ENCODE measurements around the gene CATSPERB. TPM values are rescaled to one million over a fixed set of nuclear protein-coding genes. Genes with fewer than 3 reads are reported as not detected.

CATSPERB gene
- not detected in 2 replicates for total RNA-seq (2014; rRNA removed; shearing (Covaris generic); ENCODE audit: low replicate concordance)

DNA sequence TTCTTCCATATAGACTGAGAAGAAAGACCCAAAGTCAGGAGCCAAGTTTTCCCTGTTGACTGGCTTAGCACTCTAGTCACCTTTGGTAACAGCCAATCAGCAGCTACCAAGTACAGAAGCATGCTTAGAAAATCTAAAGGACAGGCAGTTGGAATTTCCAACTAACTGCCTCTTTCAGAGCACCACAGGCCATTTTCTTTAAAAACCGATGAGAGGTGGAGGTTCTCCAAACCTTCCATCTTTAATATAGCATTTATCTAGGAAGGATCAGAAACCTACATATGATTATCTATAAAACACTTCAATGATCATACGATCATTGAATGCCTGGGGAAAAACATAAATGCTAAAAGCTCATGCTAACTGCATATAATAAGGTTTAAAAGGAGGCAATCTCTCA lies at the start of gene CATSPERB:
CATSPERB (minus strand) TSS at position 101 of the 400 bp plus-strand sequence. CDS start 2,607 bp downstream, outside the sequence.
- in situ Hi-C loops (cut with HindIII; ENCODE audit: low pct_unique_long_range_greater_than_20kb, low sequenced_read_pairs) = no loop called here

DNA sequence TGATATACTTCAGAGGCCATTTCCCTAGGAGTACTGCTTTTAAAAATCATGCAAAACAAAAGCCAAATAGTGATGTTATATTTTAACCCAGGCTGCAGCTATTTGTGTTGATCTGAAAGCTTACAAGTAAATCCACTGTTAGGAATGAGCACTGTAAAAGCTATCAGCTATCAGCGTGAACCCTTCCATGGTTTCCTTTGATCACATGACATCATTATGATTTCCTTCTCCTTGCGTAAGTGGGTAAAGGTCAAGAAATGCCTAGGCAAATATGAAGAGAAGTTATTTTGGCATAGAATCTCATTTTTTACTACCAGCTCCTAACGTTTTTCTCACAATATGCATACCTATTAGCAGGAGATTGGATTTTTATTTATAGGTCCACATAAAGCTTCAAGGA lies 48.6 kb upstream of the CATSPERB start:
- DNase-seq (ENCODE audit: low read depth) = no peak
- in situ Hi-C loops (cut with HindIII; ENCODE audit: low pct_unique_long_range_greater_than_20kb, low sequenced_read_pairs) = no loop called here

More for the DNA sequence above, at the start of gene CATSPERB:
- DNase-seq (ENCODE audit: low read depth) = no peak

DNA sequence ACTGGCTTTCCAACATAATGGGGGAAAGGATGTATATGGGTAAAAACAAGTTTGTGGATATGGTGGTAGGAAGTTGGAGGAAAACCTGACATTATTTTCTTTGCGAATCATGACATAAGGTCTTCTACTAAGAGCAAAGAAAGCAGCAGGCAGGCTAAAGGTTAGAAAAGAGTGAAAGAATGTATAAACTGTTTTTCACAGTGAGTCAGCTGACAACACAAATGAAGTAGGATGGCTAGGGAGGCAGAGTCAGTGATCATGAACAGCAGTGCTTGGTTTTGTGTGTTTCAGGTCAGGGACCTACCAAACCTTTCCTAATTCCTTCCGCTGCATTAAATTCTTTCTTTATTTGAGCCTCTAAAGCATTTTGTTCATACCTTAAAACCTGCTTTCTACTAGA lies 46.3 kb upstream of the CATSPERB start:
- no peak for DNase-seq (ENCODE audit: low read depth)
- in situ Hi-C loops (cut with HindIII; ENCODE audit: low pct_unique_long_range_greater_than_20kb, low sequenced_read_pairs) = no loop called here

DNA sequence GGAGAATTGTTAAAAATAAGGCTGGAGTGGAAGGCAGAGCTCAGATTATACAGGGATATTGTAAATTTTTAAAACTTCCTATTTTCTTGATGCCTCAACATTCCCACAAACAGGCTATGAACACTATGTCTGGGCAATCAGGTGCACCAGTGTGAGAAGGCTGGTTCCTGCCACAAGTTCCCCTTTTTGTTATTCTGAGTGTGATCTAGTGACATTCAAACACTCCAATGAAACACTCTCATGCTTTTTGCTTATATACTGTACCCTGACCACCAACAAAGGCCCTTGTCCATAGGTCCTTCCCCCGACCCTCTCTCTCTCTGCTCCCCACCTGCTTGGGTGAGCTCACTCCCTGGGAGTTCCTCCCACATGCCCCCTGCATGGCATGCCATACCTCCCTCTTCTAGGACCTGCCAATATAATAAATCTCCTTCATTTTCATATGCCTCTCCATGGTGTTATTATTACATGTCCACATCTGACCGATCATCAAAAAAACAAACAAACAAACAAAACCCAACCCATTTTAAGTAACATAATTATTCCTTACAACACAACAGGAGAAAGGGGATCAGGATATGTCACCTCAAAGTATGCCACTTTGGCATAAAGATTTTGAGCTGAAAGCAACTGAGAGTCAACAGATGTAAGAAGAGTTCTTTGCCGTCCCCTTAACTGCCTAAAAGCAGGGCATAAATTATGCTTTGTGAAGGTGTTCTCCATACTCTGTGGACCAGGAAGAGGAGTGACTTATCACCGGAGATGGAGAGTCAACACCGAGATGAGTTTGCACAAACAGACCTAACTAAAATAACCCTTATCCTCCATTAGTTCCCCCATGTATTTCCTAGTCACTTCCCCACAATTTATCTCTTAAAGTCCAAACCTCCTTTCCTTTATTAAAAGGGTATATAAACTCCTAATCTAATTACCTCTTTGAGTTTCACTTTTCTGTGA lies 42.5 kb upstream of the CATSPERB start:
- in situ Hi-C loops (cut with HindIII; ENCODE audit: low pct_unique_long_range_greater_than_20kb, low sequenced_read_pairs) = no loop called here
- no peak for DNase-seq (ENCODE audit: low read depth)

DNA sequence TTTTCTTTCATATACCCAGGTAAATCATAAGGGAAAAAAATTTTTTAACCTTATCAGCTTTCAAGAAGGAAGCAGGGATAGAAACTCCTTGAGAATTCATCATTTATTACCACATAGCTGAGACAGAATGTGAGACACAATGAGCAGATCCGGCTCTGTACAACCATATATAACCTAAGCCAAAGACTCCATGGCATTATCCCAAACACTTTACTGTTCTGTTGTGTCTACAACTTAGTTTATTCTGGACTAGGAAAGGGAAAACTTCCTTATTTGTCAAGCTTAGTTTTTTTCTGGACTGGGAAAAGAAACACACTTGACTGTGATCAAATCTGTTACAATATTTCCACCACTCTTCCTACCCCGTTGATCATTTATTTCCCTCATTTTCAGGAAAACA lies 38.3 kb upstream of the CATSPERB start:
- no peak for DNase-seq (ENCODE audit: low read depth)
- in situ Hi-C loops (cut with HindIII; ENCODE audit: low pct_unique_long_range_greater_than_20kb, low sequenced_read_pairs) = no loop called here

DNA sequence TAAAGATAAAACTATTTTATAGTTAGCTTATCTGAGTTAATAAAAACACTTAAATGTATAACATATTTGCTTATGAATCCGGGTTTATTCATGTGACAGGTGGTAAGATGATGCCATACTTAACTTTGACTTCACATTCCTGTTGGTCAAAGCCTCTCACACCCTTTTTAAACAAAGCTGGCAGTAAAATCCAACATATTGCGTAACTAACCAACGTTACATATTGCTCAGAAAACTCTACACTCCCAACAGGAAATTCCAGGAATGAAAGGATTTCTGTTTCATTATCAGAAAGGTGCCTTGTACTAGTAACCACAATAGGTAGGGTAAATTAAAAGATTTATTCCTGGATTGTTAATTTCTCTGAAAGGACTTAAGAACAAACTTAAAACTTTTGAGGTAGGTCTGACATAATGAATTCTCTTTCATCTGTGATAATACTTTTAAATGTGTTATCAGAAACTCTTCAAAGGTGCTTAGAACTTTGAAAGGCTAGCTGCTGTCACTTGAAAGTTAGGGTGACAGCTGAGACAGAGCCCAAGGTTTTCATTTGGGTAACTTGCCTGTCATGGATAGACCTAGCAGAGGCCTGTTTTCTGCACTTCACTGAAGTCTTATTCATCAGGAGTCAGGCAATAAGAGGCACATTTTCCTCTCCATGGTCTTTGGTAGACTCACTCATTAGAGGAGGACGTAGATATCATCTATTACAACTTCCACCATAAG lies 23.8 kb upstream of the CATSPERB start:
- in situ Hi-C loops (cut with HindIII; ENCODE audit: low pct_unique_long_range_greater_than_20kb, low sequenced_read_pairs) = no loop called here

DNA sequence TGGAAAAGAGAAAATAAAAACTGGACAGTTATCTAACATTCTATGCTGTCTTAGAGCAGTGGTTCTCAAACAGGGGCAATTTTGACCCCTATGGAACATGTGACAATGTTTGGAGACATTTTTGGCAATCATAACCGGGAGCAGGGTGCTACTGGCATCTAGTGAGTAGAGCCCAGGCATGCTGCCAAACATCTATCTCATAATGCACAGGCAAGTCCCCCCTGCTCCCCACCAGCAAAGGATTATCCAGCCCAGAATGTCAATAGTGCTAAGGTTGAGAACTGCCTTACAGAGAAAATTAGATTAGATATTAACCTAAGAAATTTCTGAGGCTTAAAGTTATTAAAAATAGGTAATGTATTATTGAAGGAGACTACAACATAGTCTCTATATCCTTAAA lies 22.9 kb upstream of the CATSPERB start:
- in situ Hi-C loops (cut with HindIII; ENCODE audit: low pct_unique_long_range_greater_than_20kb, low sequenced_read_pairs) = no loop called here
- DNase-seq (ENCODE audit: low read depth) = peak; percentile 7

More for the DNA sequence above, 23.8 kb upstream of the CATSPERB start:
- DNase-seq (ENCODE audit: low read depth) = no peak

- DNase-seq (ENCODE audit: low read depth) = no peak
- in situ Hi-C loops (cut with HindIII; ENCODE audit: low pct_unique_long_range_greater_than_20kb, low sequenced_read_pairs) = no loop called here
Measured at GRCh38 chr14:91754185-91754584, 22.3 kb upstream of the CATSPERB start.

DNA sequence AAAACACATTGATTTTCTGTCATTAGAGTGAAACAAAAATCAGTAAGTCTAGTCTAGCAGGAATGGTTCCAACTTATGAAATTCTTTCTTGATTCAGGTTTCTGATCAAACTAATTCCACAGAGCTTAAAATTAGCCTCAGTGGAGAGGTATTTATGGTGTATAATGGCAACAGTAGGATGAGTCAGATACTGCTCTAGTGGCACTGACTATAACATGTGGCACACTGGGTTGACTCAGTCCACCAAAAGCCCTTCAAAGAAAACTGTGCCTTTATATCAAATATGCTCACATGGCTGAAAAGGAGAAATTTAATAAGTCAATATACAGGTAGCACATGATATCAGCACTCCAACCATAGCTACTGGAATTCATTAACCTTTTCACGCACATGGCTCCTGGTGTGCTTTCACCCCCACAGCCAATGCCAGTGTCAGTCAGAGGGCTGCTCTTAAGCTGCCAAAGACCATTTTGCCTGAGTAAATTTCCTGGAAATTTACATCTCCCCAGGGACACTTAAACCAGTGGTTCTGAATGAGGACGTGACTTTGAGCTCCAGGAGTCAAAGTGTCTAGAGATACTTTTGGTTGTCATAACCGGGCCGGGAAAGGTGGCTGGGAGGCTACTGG lies 21.7 kb upstream of the CATSPERB start:
- in situ Hi-C loops (cut with HindIII; ENCODE audit: low pct_unique_long_range_greater_than_20kb, low sequenced_read_pairs) = no loop called here
- DNase-seq (ENCODE audit: low read depth) = no peak

- no peak for DNase-seq (ENCODE audit: low read depth)
- in situ Hi-C loops (cut with HindIII; ENCODE audit: low pct_unique_long_range_greater_than_20kb, low sequenced_read_pairs) = no loop called here
Measured at GRCh38 chr14:91752961-91753360, 21.1 kb upstream of the CATSPERB start.

DNA sequence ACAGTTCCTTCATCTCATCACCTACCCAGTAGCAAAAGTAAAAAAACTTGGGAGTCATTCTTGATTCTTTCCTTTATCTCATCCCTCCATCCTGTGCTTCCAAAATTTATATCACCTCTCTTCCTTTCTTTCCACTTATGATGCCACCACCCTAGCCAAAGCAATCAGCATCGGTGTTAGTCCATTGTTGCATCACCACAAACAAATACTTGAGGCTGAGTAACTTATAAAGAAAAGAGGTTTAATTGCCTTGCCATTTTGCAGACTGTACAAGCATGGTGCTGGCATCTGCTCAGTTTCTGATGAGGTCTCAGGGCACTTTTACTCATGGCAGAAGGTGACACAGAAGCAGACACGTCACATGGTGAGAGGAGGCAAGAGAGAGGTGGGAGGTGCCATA lies 19.8 kb upstream of the CATSPERB start:
- in situ Hi-C loops (cut with HindIII; ENCODE audit: low pct_unique_long_range_greater_than_20kb, low sequenced_read_pairs) = no loop called here
- no peak for DNase-seq (ENCODE audit: low read depth)

DNA sequence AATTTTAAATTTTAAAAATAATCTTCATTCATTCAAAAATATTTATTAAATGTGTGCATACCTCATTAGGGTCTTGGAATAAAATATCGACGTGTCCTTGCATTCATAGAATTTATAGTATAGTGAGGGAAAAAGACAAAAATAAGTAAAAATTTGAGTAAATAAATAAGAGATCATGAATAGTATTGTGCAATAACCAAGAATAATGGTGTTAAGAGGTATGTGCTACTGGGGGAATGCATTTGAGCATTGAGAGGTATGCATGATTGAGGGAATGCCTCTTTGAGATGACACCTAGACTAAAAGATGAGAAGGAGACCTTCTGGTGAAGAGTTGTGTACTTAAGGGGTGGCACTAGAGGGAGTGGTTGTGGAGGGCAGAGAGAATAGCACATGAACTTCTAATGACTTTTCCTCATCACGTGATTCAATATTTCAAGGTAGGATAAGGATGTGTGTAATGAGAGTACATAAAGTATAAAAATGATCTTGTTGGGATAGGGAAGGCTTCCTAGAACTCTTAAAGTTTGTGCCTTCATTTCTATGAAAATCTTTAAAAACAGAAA lies 18.8 kb upstream of the CATSPERB start:
- in situ Hi-C loops (cut with HindIII; ENCODE audit: low pct_unique_long_range_greater_than_20kb, low sequenced_read_pairs) = no loop called here
- no peak for DNase-seq (ENCODE audit: low read depth)

GRCh38 chr14:91749868-91750267 lies 18.0 kb upstream of the CATSPERB start:
- in situ Hi-C loops (cut with HindIII; ENCODE audit: low pct_unique_long_range_greater_than_20kb, low sequenced_read_pairs) = no loop called here
- DNase-seq (ENCODE audit: low read depth) = no peak

- DNase-seq (ENCODE audit: low read depth) = no peak
- in situ Hi-C loops (cut with HindIII; ENCODE audit: low pct_unique_long_range_greater_than_20kb, low sequenced_read_pairs) = no loop called here
Measured at GRCh38 chr14:91748049-91748448, 16.2 kb upstream of the CATSPERB start.

- in situ Hi-C loops (cut with HindIII; ENCODE audit: low pct_unique_long_range_greater_than_20kb, low sequenced_read_pairs) = no loop called here
- no peak for DNase-seq (ENCODE audit: low read depth)
Measured at GRCh38 chr14:91745344-91745743, 13.5 kb upstream of the CATSPERB start.

DNA sequence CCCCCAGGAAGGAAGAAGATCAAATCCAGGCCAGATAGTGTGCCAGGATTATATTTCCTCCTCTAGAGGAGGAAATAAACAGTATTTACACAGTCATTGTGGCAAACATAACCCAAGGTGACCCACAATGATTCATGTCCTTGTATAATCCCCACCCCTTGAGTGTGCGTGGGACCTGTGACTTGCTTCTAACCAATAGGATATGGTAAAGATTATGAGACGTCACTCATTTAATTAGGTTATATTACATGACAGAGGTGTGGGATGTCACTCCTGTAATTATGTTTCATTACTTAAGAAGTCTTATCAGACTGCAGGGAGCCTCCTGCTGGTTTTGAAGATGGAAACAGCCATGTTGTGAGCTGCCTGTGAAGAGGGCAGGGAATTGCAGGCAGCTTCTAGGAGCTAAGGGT lies 12.2 kb upstream of the CATSPERB start:
- no peak for DNase-seq (ENCODE audit: low read depth)
- in situ Hi-C loops (cut with HindIII; ENCODE audit: low pct_unique_long_range_greater_than_20kb, low sequenced_read_pairs) = no loop called here

GRCh38 chr14:91743305-91743653 lies 11.4 kb upstream of the CATSPERB start:
- in situ Hi-C loops (cut with HindIII; ENCODE audit: low pct_unique_long_range_greater_than_20kb, low sequenced_read_pairs) = no loop called here
- DNase-seq (ENCODE audit: low read depth) = no peak

GRCh38 chr14:91742621-91743304 lies 10.9 kb upstream of the CATSPERB start:
- in situ Hi-C loops (cut with HindIII; ENCODE audit: low pct_unique_long_range_greater_than_20kb, low sequenced_read_pairs) = no loop called here
- DNase-seq (ENCODE audit: low read depth) = no peak

All from Caki2 (cell line).